SK-N-SH treated with all-trans-retinoic acid at 6 μM for 48 hours (cell line): ENCODE results near the gene FOSB.

Experiments
- ARNTL ChIP-seq: fragments of 450-650 bp; formaldehyde crosslinking; IDR thresholded peaks from 2 replicates; pipeline ENCODE4 v1.5.0; 2020; ENCODE audit warnings: low read depth, mild to moderate bottlenecking, moderate library complexity, borderline replicate concordance
- CSDC2 ChIP-seq: fragments of 250-450 bp; sonication (Bioruptor Pico); IDR thresholded peaks from 2 replicates; pipeline ENCODE4 v1.5.0; 2020; ENCODE audit warnings: mild to moderate bottlenecking, moderate library complexity
- ISL1 ChIP-seq: fragments of 250-450 bp; sonication (Bioruptor Pico); IDR thresholded peaks from 2 replicates; pipeline ENCODE4 v2.1.2; 2022; ENCODE audit warnings: mild to moderate bottlenecking, moderate library complexity
- RARB ChIP-seq: fragments of 250-450 bp; sonication (Bioruptor Pico); IDR thresholded peaks from 2 replicates; pipeline ENCODE4 v1.8.0; 2021; ENCODE audit warnings: mild to moderate bottlenecking, moderate library complexity
- SNAI2 ChIP-seq: fragments of 250-450 bp; sonication (Bioruptor Pico); IDR thresholded peaks from 2 replicates; pipeline ENCODE4 v1.5.0; 2020; ENCODE audit warnings: mild to moderate bottlenecking, moderate library complexity
- TOX ChIP-seq: fragments of 250-450 bp; sonication (Bioruptor Pico); IDR thresholded peaks from 2 replicates; pipeline ENCODE4 v1.8.0; 2021; ENCODE audit warnings: mild to moderate bottlenecking, moderate library complexity, borderline replicate concordance
- ZC3H10 ChIP-seq: fragments of 250-450 bp; sonication (Bioruptor Pico); IDR thresholded peaks from 2 replicates; pipeline ENCODE4 v1.5.1; 2021; ENCODE audit warnings: mild to moderate bottlenecking, moderate library complexity
- ZFP3 ChIP-seq: fragments of 250-450 bp; sonication (Bioruptor Pico); IDR thresholded peaks from 2 replicates; pipeline ENCODE4 v1.5.0; 2020; ENCODE audit warnings: mild to moderate bottlenecking, moderate library complexity
- ZNF565 ChIP-seq: fragments of 450-650 bp; formaldehyde crosslinking; conservative IDR thresholded peaks from 2 replicates; pipeline ENCODE4 v1.5.0; 2020; ENCODE audit warnings: low read depth, mild to moderate bottlenecking, moderate library complexity
- TF ChIP-seq, protein P1 (sequence below): fragments of 250-450 bp; sonication (Bioruptor Pico); IDR thresholded peaks from 2 replicates; pipeline ENCODE4 v1.5.1; 2020; ENCODE audit warnings: low read depth, mild to moderate bottlenecking, moderate library complexity
- TF ChIP-seq, protein P2 (sequence below): fragments of 250-450 bp; sonication (Bioruptor Pico); IDR thresholded peaks from 2 replicates; pipeline ENCODE4 v1.5.0; 2020; ENCODE audit warnings: mild to moderate bottlenecking, moderate library complexity
- TF ChIP-seq, protein P3 (sequence below): fragments of 250-450 bp; sonication (Bioruptor Pico); IDR thresholded peaks from 2 replicates; pipeline ENCODE4 v1.8.0; 2020; ENCODE audit warnings: mild to moderate bottlenecking, moderate library complexity, borderline replicate concordance

DNA sequence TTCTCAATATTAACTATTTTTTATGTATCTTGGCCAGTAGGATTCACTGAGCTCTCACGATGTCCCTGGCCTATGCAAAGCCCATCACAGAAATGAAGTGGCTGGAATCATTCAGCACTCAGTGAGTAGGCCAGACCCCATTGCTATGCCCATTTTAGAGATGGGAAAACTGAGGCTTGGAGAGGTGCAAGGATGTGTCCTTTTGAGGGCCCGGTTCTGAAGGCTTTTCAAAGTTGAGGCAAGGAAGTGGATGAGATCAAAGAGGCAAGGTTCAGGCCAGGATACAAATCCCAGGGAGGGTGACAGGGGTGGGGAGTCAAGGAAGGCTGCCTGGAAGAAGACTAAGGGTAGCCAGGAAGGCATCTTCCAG, 25.4 kb upstream of the FOSB start:
- TF ChIP-seq, protein P1, sequence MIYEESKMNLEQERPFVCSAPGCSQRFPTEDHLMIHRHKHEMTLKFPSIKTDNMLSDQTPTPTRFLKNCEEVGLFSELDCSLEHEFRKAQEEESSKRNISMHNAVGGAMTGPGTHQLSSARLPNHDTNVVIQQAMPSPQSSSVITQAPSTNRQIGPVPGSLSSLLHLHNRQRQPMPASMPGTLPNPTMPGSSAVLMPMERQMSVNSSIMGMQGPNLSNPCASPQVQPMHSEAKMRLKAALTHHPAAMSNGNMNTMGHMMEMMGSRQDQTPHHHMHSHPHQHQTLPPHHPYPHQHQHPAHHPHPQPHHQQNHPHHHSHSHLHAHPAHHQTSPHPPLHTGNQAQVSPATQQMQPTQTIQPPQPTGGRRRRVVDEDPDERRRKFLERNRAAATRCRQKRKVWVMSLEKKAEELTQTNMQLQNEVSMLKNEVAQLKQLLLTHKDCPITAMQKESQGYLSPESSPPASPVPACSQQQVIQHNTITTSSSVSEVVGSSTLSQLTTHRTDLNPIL (CRISPR knock-in tag), result no peak
- no peak for TF ChIP-seq ARNTL (CRISPR knock-in tag)
- no peak for TF ChIP-seq TOX (CRISPR knock-in tag)
- TF ChIP-seq, protein P2, sequence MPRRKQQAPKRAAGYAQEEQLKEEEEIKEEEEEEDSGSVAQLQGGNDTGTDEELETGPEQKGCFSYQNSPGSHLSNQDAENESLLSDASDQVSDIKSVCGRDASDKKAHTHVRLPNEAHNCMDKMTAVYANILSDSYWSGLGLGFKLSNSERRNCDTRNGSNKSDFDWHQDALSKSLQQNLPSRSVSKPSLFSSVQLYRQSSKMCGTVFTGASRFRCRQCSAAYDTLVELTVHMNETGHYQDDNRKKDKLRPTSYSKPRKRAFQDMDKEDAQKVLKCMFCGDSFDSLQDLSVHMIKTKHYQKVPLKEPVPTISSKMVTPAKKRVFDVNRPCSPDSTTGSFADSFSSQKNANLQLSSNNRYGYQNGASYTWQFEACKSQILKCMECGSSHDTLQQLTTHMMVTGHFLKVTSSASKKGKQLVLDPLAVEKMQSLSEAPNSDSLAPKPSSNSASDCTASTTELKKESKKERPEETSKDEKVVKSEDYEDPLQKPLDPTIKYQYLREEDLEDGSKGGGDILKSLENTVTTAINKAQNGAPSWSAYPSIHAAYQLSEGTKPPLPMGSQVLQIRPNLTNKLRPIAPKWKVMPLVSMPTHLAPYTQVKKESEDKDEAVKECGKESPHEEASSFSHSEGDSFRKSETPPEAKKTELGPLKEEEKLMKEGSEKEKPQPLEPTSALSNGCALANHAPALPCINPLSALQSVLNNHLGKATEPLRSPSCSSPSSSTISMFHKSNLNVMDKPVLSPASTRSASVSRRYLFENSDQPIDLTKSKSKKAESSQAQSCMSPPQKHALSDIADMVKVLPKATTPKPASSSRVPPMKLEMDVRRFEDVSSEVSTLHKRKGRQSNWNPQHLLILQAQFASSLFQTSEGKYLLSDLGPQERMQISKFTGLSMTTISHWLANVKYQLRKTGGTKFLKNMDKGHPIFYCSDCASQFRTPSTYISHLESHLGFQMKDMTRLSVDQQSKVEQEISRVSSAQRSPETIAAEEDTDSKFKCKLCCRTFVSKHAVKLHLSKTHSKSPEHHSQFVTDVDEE, result no peak
- no peak for TF ChIP-seq ISL1 (CRISPR knock-in tag)
- no peak for TF ChIP-seq SNAI2 (CRISPR knock-in tag)
- TF ChIP-seq RARB, result no peak
- TF ChIP-seq ZNF565 (CRISPR knock-in tag), result no peak
- TF ChIP-seq, protein P3, sequence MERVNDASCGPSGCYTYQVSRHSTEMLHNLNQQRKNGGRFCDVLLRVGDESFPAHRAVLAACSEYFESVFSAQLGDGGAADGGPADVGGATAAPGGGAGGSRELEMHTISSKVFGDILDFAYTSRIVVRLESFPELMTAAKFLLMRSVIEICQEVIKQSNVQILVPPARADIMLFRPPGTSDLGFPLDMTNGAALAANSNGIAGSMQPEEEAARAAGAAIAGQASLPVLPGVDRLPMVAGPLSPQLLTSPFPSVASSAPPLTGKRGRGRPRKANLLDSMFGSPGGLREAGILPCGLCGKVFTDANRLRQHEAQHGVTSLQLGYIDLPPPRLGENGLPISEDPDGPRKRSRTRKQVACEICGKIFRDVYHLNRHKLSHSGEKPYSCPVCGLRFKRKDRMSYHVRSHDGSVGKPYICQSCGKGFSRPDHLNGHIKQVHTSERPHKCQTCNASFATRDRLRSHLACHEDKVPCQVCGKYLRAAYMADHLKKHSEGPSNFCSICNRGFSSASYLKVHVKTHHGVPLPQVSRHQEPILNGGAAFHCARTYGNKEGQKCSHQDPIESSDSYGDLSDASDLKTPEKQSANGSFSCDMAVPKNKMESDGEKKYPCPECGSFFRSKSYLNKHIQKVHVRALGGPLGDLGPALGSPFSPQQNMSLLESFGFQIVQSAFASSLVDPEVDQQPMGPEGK (CRISPR knock-in tag), result no peak
- TF ChIP-seq CSDC2 (CRISPR knock-in tag), result no peak
- TF ChIP-seq ZFP3, result no peak
- no peak for TF ChIP-seq ZC3H10 (CRISPR knock-in tag)
